Suprapubic skin (tissue), 4 donors: ENCODE data around the gene DDR1. TPM values are rescaled to one million over a fixed set of nuclear protein-coding genes. Genes with fewer than 3 reads are reported as not detected.
"Not testable (repeated sequence)": the region's sequence is repeated elsewhere in the genome, so short reads cannot be mapped to it uniquely, and the experiment has no call there.

Experiments used
- DNase-seq, 2 donors: peaks; one replicate each; pipeline ENCODE4 v3.0.0-alpha.2; 2019; ENCODE audit warnings: low spot score in 2 of 2
- H3K27ac ChIP-seq: fragments of 200-600 bp; sonication (generic); one replicate; pipeline ENCODE4 v1.5.1; 2019
- H3K27me3 ChIP-seq: fragments of 200-600 bp; sonication (generic); one replicate; pipeline ENCODE4 v1.5.1; 2019
- H3K36me3 ChIP-seq: fragments of 200-600 bp; sonication (generic); one replicate; pipeline ENCODE4 v1.5.1; 2019
- H3K4me1 ChIP-seq: fragments of 200-600 bp; sonication (generic); one replicate; pipeline ENCODE4 v1.5.1; 2019
- H3K4me3 ChIP-seq: fragments of 200-600 bp; sonication (generic); one replicate; pipeline ENCODE4 v1.5.1; 2019; ENCODE audit warnings: mild to moderate bottlenecking
- H3K9me3 ChIP-seq: fragments of 200-600 bp; sonication (generic); one replicate; pipeline ENCODE4 v1.5.1; 2019
- CTCF ChIP-seq, 2 donors: fragments of 200-600 bp in 1 of 2; fragments of 450-650 bp in 1 of 2; sonication (generic) in 1 of 2; IDR thresholded peaks; one replicate each; pipeline ENCODE4 v1.5.1; 2016 to 2019; ENCODE audit warnings: antibody characterized with exemption in 2 of 2, mild to moderate bottlenecking in 1 of 2, moderate library complexity in 1 of 2
- EP300 ChIP-seq: sonication (generic); formaldehyde crosslinking; IDR thresholded peaks from one replicate; pipeline ENCODE4 v1.6.1; 2017; ENCODE audit warnings: antibody characterized with exemption
- POLR2A ChIP-seq, 2 donors: fragments of 450-650 bp; IDR thresholded peaks; one replicate each; pipeline ENCODE4 v1.6.1; 2017; ENCODE audit warnings: antibody characterized with exemption in 2 of 2, mild to moderate bottlenecking in 2 of 2, moderate library complexity in 2 of 2
- POLR2AphosphoS5 ChIP-seq, 3 donors: sonication (generic); formaldehyde crosslinking; IDR thresholded peaks; one replicate each; pipeline ENCODE4 v1.6.1; 2017; ENCODE audit warnings: antibody characterized with exemption in 3 of 3
- WGBS: methylation state at CpG from one replicate; pipeline ENCODE4 v1.1.5; 2018; 5-methylcytosine and 5-hydroxymethylcytosine counted together
- total RNA-seq, 4 donors: library from RNA; depleted of rRNA; stranded (reverse); fragments of >200 nt; gene quantifications; one replicate each; pipeline ENCODE4 v1.1.0, GENCODE V29; 2016

The DDR1 gene
- total RNA-seq, 4 donors from 2014 or later, result 161 to 210 (median 188) TPM

GRCh38 chr6:30873137-30873640, 11.1 kb upstream of the DDR1 start:
- Histone ChIP-seq H3K36me3 (no peaks in the 10 kb centered on the region), H3K27me3 (no peaks in the 10 kb centered on the region), H3K4me3 (no peak overlapping the region), H3K27ac (no peak overlapping the region), H3K4me1 (peaks cover 29% of the 10 kb centered on the region), H3K9me3 (peaks cover 6% of the 10 kb centered on the region)
- peak in 1 of 2 donors; percentile 4 for DNase-seq
- TF ChIP-seq CTCF (IDR thresholded peaks at IDR 0.05), result no peak
- TF ChIP-seq POLR2A (IDR thresholded peaks at IDR 0.05), result no peak
- no peak for TF ChIP-seq POLR2AphosphoS5 (IDR thresholded peaks at IDR 0.05)
- no peak for TF ChIP-seq EP300
- WGBS, result 91% methylated on average over 2 of the region's 2 CpGs

GRCh38 chr6:30873795-30874194, 10.5 kb upstream of the DDR1 start:
- not testable (repeated sequence) for H3K36me3 ChIP-seq, H3K27ac ChIP-seq, H3K27me3 ChIP-seq, H3K4me3 ChIP-seq, DNase-seq, H3K9me3 ChIP-seq
- H3K4me1 ChIP-seq, result peaks cover 32% of the 10 kb centered on the region
- 94% methylated on average over 3 of the region's 3 CpGs for WGBS

- WGBS, result 59% methylated on average over 18 of the region's 18 CpGs
Measured at GRCh38 chr6:30875244-30876038, 8.9 kb upstream of the DDR1 start.

GRCh38 chr6:30876039-30876730, 8.1 kb upstream of the DDR1 start:
- WGBS, result 37% methylated on average over 4 of the region's 4 CpGs
- Histone ChIP-seq H3K4me1 (peaks cover 32% of the 10 kb centered on the region), H3K36me3 (no peaks in the 10 kb centered on the region), H3K27me3 (no peaks in the 10 kb centered on the region), H3K27ac (peak overlapping the region; percentile 90), H3K9me3 (no peaks in the 10 kb centered on the region), H3K4me3 (no peak overlapping the region)
- no peak for DNase-seq
- no peak for TF ChIP-seq CTCF (IDR thresholded peaks at IDR 0.05)
- no peak for TF ChIP-seq POLR2A (IDR thresholded peaks at IDR 0.05)
- no peak for TF ChIP-seq POLR2AphosphoS5 (IDR thresholded peaks at IDR 0.05)
- TF ChIP-seq EP300, result no peak

More at GRCh38 chr6:30875244-30876038, 8.9 kb upstream of the DDR1 start:
- no peaks in the 10 kb centered on the region for H3K9me3 ChIP-seq
- no peak for DNase-seq
- no peak overlapping the region for H3K4me3 ChIP-seq
- TF ChIP-seq POLR2AphosphoS5 (IDR thresholded peaks at IDR 0.05) (no peak), EP300 (no peak), CTCF (IDR thresholded peaks at IDR 0.05) (no peak), POLR2A (IDR thresholded peaks at IDR 0.05) (no peak)
- H3K4me1 ChIP-seq, result peaks cover 32% of the 10 kb centered on the region
- peak overlapping the region; percentile 90 for H3K27ac ChIP-seq
- H3K36me3 ChIP-seq, result no peaks in the 10 kb centered on the region
- no peaks in the 10 kb centered on the region for H3K27me3 ChIP-seq

- Histone ChIP-seq H3K4me1 (peaks cover 44% of the 10 kb centered on the region), H3K9me3 (no peaks in the 10 kb centered on the region), H3K4me3 (peak overlapping the region; percentile 35), H3K27ac (peak overlapping the region; percentile 90), H3K27me3 (no peaks in the 10 kb centered on the region), H3K36me3 (no peaks in the 10 kb centered on the region)
- TF ChIP-seq POLR2A (IDR thresholded peaks at IDR 0.05), result no peak
- peak; percentile 77 to 82 for TF ChIP-seq CTCF (IDR thresholded peaks at IDR 0.05)
- TF ChIP-seq POLR2AphosphoS5 (IDR thresholded peaks at IDR 0.05), result peak in 2 of 3 donors; percentile 38 to 46
- no peak for TF ChIP-seq EP300
- DNase-seq, result peak; percentile 92 to 95
- WGBS, result 15% methylated on average over 15 of the region's 15 CpGs
Measured at GRCh38 chr6:30877419-30878262, 6.7 kb upstream of the DDR1 start.
